Activated naive CD8-positive, alpha-beta T cell treated with anti-CD3 and anti-CD28 coated beads for 36 hours (primary cell): ENCODE data around the gene ZNF724. TPM values are rescaled to one million over a fixed set of nuclear protein-coding genes. Genes with fewer than 3 reads are reported as not detected.
A peak's percentile ranks its signal among the peaks of the same experiment; 100 is the strongest.
"Not testable (repeated sequence)": the region's sequence is repeated elsewhere in the genome, so short reads cannot be mapped to it uniquely, and the experiment has no call there.

ENCODE experiments used
- DNase-seq: peaks from one replicate; pipeline ENCODE4 v3.0.0; 2021
- H3K27ac Mint-ChIP-seq: one replicate; pipeline ENCODE4 v1.8.0; 2022; ENCODE audit warnings: mild to moderate bottlenecking, moderate library complexity, mixed read lengths
- H3K27me3 Mint-ChIP-seq: one replicate; pipeline ENCODE4 v1.8.0; 2022; ENCODE audit warnings: mild to moderate bottlenecking, mixed read lengths
- H3K36me3 Mint-ChIP-seq: one replicate; pipeline ENCODE4 v1.8.0; 2021; ENCODE audit warnings: mild to moderate bottlenecking, mixed read lengths
- H3K4me1 Mint-ChIP-seq: one replicate; pipeline ENCODE4 v1.8.0; 2021; ENCODE audit warnings: mixed read lengths
- H3K4me3 Mint-ChIP-seq: one replicate; pipeline ENCODE4 v1.8.0; 2022; ENCODE audit warnings: mild to moderate bottlenecking, moderate library complexity, mixed read lengths
- H3K9me3 Mint-ChIP-seq: one replicate; pipeline ENCODE4 v1.8.0; 2022; ENCODE audit warnings: mixed read lengths
- total RNA-seq, 2 experiments: library from RNA; stranded (reverse); gene quantifications; one replicate each; pipeline ENCODE4 v1.2.3, GENCODE V29; 2021

The ZNF724 gene
- total RNA-seq, 2 experiments from 2014 or later, result 12.5 to 13.9 TPM

- no peaks in the 10 kb centered on the region for H3K27me3 Mint-ChIP-seq
- H3K4me3 Mint-ChIP-seq, result no peak overlapping the region
- DNase-seq, result no peak
- H3K36me3 Mint-ChIP-seq, result peaks cover 66% of the 10 kb centered on the region
- H3K4me1 Mint-ChIP-seq, result peaks cover 11% of the 10 kb centered on the region
- H3K9me3 Mint-ChIP-seq, result no peaks in the 10 kb centered on the region
- H3K27ac Mint-ChIP-seq, result peak overlapping the region; percentile 50
Observed at GRCh38 chr19:23262920-23263319, 12.7 kb upstream of the ZNF724 start.

- H3K4me1 Mint-ChIP-seq, result peaks cover 11% of the 10 kb centered on the region
- H3K27me3 Mint-ChIP-seq, result no peaks in the 10 kb centered on the region
- H3K4me3 Mint-ChIP-seq, result no peak overlapping the region
- no peak overlapping the region for H3K27ac Mint-ChIP-seq
- H3K9me3 Mint-ChIP-seq, result peaks cover 1% of the 10 kb centered on the region
- DNase-seq, result no peak
- H3K36me3 Mint-ChIP-seq, result peaks cover 67% of the 10 kb centered on the region
Observed at GRCh38 chr19:23261496-23262020, 11.4 kb upstream of the ZNF724 start.

- H3K36me3 Mint-ChIP-seq, result peaks cover 73% of the 10 kb centered on the region
- peaks cover 1% of the 10 kb centered on the region for H3K9me3 Mint-ChIP-seq
- no peaks in the 10 kb centered on the region for H3K27me3 Mint-ChIP-seq
- H3K4me3 Mint-ChIP-seq, result no peak overlapping the region
- DNase-seq, result no peak
- H3K27ac Mint-ChIP-seq, result no peak overlapping the region
- peaks cover 11% of the 10 kb centered on the region for H3K4me1 Mint-ChIP-seq
Observed at GRCh38 chr19:23260956-23261355, 10.8 kb upstream of the ZNF724 start.

GRCh38 chr19:23259961-23260360, 9.8 kb upstream of the ZNF724 start:
- no peaks in the 10 kb centered on the region for H3K27me3 Mint-ChIP-seq
- peaks cover 78% of the 10 kb centered on the region for H3K36me3 Mint-ChIP-seq
- H3K4me3 Mint-ChIP-seq, result no peak overlapping the region

GRCh38 chr19:23255700-23256099, 5.5 kb upstream of the ZNF724 start:
- no peak for DNase-seq
- no peak overlapping the region for H3K27ac Mint-ChIP-seq
- no peaks in the 10 kb centered on the region for H3K27me3 Mint-ChIP-seq
- H3K36me3 Mint-ChIP-seq, result peaks cover 41% of the 10 kb centered on the region
- H3K4me3 Mint-ChIP-seq, result no peak overlapping the region
- peaks cover 2% of the 10 kb centered on the region for H3K9me3 Mint-ChIP-seq
- no peaks in the 10 kb centered on the region for H3K4me1 Mint-ChIP-seq

More at GRCh38 chr19:23259961-23260360, 9.8 kb upstream of the ZNF724 start:
- Mint-ChIP-seq H3K27ac (no peak overlapping the region), H3K4me1 (peaks cover 11% of the 10 kb centered on the region), H3K9me3 (peaks cover 1% of the 10 kb centered on the region)
- DNase-seq, result no peak

- H3K4me1 Mint-ChIP-seq, result peaks cover 2% of the 10 kb centered on the region
- H3K4me3 Mint-ChIP-seq, result no peak overlapping the region
Observed at GRCh38 chr19:23254141-23254910, 4.1 kb upstream of the ZNF724 start.

GRCh38 chr19:23253256-23253655, 3.1 kb upstream of the ZNF724 start:
- not testable (repeated sequence) for H3K27ac Mint-ChIP-seq, H3K4me3 Mint-ChIP-seq, H3K27me3 Mint-ChIP-seq, H3K9me3 Mint-ChIP-seq, DNase-seq, H3K4me1 Mint-ChIP-seq
- peaks cover 32% of the 10 kb centered on the region for H3K36me3 Mint-ChIP-seq

More at GRCh38 chr19:23254141-23254910, 4.1 kb upstream of the ZNF724 start:
- peaks cover 2% of the 10 kb centered on the region for H3K9me3 Mint-ChIP-seq
- no peak for DNase-seq
- H3K36me3 Mint-ChIP-seq, result peaks cover 33% of the 10 kb centered on the region
- no peaks in the 10 kb centered on the region for H3K27me3 Mint-ChIP-seq
- peak overlapping the region; percentile 43 for H3K27ac Mint-ChIP-seq

- DNase-seq, result no peak
- Mint-ChIP-seq H3K36me3 (peaks cover 85% of the 10 kb centered on the region), H3K9me3 (peaks cover 42% of the 10 kb centered on the region), H3K4me1 (no peaks in the 10 kb centered on the region), H3K27ac (no peak overlapping the region), H3K27me3 (no peaks in the 10 kb centered on the region), H3K4me3 (no peak overlapping the region)
Observed at GRCh38 chr19:23241419-23241818, 8.8 kb downstream of the ZNF724 start.

- no peak overlapping the region for H3K4me3 Mint-ChIP-seq
- no peak for DNase-seq
- H3K4me1 Mint-ChIP-seq, result no peaks in the 10 kb centered on the region
- H3K27ac Mint-ChIP-seq, result no peak overlapping the region
- peaks cover 32% of the 10 kb centered on the region for H3K9me3 Mint-ChIP-seq
- peaks cover 80% of the 10 kb centered on the region for H3K36me3 Mint-ChIP-seq
- no peaks in the 10 kb centered on the region for H3K27me3 Mint-ChIP-seq
Observed at GRCh38 chr19:23222998-23223652, 27.1 kb downstream of the ZNF724 start.

GRCh38 chr19:23203841-23204344, 46.3 kb downstream of the ZNF724 start:
- peaks cover 6% of the 10 kb centered on the region for H3K27me3 Mint-ChIP-seq
- no peak overlapping the region for H3K4me3 Mint-ChIP-seq
- no peaks in the 10 kb centered on the region for H3K36me3 Mint-ChIP-seq
- no peak for DNase-seq
- no peak overlapping the region for H3K27ac Mint-ChIP-seq
- no peaks in the 10 kb centered on the region for H3K4me1 Mint-ChIP-seq
- H3K9me3 Mint-ChIP-seq, result peaks cover 8% of the 10 kb centered on the region

- DNase-seq, result no peak
- Mint-ChIP-seq H3K4me1 (no peaks in the 10 kb centered on the region), H3K9me3 (peaks cover 7% of the 10 kb centered on the region), H3K27ac (no peak overlapping the region), H3K36me3 (no peaks in the 10 kb centered on the region), H3K27me3 (no peaks in the 10 kb centered on the region), H3K4me3 (no peak overlapping the region)
Observed at GRCh38 chr19:23190341-23190740, 59.9 kb downstream of the ZNF724 start.

- Mint-ChIP-seq H3K36me3 (no peaks in the 10 kb centered on the region), H3K9me3 (peaks cover 1% of the 10 kb centered on the region)
Observed at GRCh38 chr19:23183251-23183650, 66.9 kb downstream of the ZNF724 start.

More at GRCh38 chr19:23183251-23183650, 66.9 kb downstream of the ZNF724 start:
- no peak overlapping the region for H3K27ac Mint-ChIP-seq
- no peak overlapping the region for H3K4me3 Mint-ChIP-seq
- no peaks in the 10 kb centered on the region for H3K4me1 Mint-ChIP-seq
- no peaks in the 10 kb centered on the region for H3K27me3 Mint-ChIP-seq
- no peak for DNase-seq
